ENCODE results near the gene C11orf65. TPM values are rescaled to one million over a fixed set of nuclear protein-coding genes. Genes with fewer than 3 reads are reported as not detected.

The C11orf65 gene
- total and polyA plus RNA-seq, 4 experiments from 2014 or later, result 0.30 to 1.0 (median 0.93) TPM; not detected in 1

DNA sequence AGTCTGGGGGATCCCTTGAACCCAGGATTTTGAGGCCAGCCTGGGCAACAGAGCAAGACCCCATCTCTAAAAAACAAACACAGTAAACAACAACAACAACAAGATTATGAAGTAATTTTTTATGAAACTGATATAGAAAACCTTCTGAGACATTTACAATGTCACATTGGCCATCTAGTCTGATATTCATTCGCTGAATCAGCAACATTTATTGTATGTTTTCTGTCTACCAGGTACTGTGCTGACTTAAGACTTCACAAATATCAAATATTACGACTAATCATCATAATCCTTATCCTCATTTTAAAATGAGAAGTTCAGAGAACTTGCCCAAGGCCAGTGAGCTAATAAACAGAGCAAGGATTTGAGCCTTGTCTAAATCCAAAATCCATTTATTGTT lies 123.6 kb downstream of the C11orf65 start:
- H3K36me3 Mint-ChIP-seq, result peaks cover 30 to 49% of the 10 kb centered on the region in 2 donors

DNA sequence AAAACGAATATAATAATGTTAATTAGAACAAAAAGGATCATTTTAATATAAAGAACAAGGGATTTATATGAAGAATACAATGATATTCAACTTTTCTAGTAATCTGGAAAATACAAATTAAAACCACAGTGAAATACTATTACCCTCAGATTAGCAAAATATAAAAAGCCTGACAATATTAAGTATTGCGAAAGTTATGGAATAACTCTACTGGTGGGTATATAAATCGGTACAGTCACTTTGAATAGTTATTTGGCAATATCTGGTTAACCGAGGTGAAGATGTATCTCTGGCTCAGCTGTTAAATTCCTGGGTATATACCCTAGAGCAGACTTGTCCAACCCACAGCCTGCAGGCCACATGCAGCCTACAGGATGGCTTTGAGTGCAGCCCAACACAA lies 125.7 kb downstream of the C11orf65 start:
- Histone ChIP-seq H3K27me3 (ENCODE audit: insufficient read depth, low read length) (no peaks in the 10 kb centered on the region), H3K4me3 (ENCODE audit: low read length in 2 of 2) (no peak overlapping the region), H3K27ac (ENCODE audit: low read depth, low read length) (no peak overlapping the region), H3K36me3 (ENCODE audit: insufficient read depth, low read length) (peaks cover 8% of the 10 kb centered on the region), H3K4me1 (ENCODE audit: insufficient read depth, low read length) (no peaks in the 10 kb centered on the region), H3K9me3 (ENCODE audit: control insufficient read depth in 1 of 2, low read length in 2 of 2) (no peaks in the 10 kb centered on the region)
- DNase-seq, result no peak
- H3K36me3 Mint-ChIP-seq, result peaks cover 28 to 51% of the 10 kb centered on the region in 2 donors
- no peak overlapping the region for H3K4me3 Mint-ChIP-seq
- H3K4me1 Mint-ChIP-seq, result peaks cover 5 to 15% (median 11%) of the 10 kb centered on the region in 4 donors
- H3K27me3 Mint-ChIP-seq, result no peaks in the 10 kb centered on the region
- ChIA-PET POLR2A (ENCODE audit: partially characterized antibody) (interaction anchor here (1.7 kb wide), 1 partner anchor 118 kb away, joined by 4 read pairs; the partner anchor contains the start of gene ATM), CTCF (ENCODE audit: partially characterized antibody) (interaction anchor here (1.3 kb wide), 1 partner anchor 13 kb away, joined by 5 read pairs; no protein-coding TSS in a partner anchor)
- no peaks in the 10 kb centered on the region for H3K9me3 Mint-ChIP-seq
- intact Hi-C loops (cut with micrococcal nuclease), result loop anchor here (5.0 kb wide), 1 partner anchor 306 kb away; no protein-coding TSS in a partner anchor
- no peak overlapping the region for H3K27ac Mint-ChIP-seq

More for the DNA sequence above, 123.6 kb downstream of the C11orf65 start:
- peak overlapping the region in 5 of 7 donors; percentile 11 to 70 (median 48) for H3K27ac Mint-ChIP-seq
- intact Hi-C loops (cut with micrococcal nuclease), result loop anchor here (5.0 kb wide), 1 partner anchor 304 kb away; no protein-coding TSS in a partner anchor
- no peak overlapping the region for H3K4me3 ChIP-seq (ENCODE audit: low read length in 2 of 2)
- no peak overlapping the region for H3K27ac ChIP-seq (ENCODE audit: low read depth, low read length)
- no peak overlapping the region for H3K4me3 Mint-ChIP-seq
- CTCF ChIA-PET (ENCODE audit: partially characterized antibody), result no interaction called here
- no peaks in the 10 kb centered on the region for H3K27me3 ChIP-seq (ENCODE audit: insufficient read depth, low read length)
- H3K4me1 Mint-ChIP-seq, result peaks cover 5 to 15% (median 10%) of the 10 kb centered on the region in 4 donors
- H3K9me3 ChIP-seq (ENCODE audit: control insufficient read depth in 1 of 2, low read length in 2 of 2), result no peaks in the 10 kb centered on the region
- POLR2A ChIA-PET (ENCODE audit: partially characterized antibody), result no interaction called here
- no peaks in the 10 kb centered on the region for H3K9me3 Mint-ChIP-seq
- H3K27me3 Mint-ChIP-seq, result no peaks in the 10 kb centered on the region
- H3K4me1 ChIP-seq (ENCODE audit: insufficient read depth, low read length), result no peaks in the 10 kb centered on the region
- peaks cover 16% of the 10 kb centered on the region for H3K36me3 ChIP-seq (ENCODE audit: insufficient read depth, low read length)
- DNase-seq, result no peak

DNA sequence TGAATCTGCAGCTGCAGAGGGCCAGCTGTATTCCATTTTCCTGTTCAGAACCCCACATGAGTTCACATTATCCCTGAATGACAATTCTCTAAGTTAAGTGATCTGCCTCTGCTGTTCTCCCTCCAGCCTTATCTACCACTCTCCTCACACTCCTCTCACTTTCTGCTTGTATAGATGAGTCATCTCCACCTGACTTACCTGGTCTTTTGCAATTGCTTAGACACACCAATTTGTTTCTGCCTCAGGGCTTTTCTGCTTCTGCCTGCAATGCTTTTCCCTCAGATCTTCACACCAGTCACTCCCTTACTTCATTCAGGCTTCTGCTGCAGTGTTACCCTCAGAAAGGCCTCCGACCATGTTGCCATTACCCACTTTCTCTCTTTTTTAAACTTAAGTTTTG lies 126.4 kb downstream of the C11orf65 start:
- Histone ChIP-seq H3K4me3 (ENCODE audit: low read length in 2 of 2) (no peak overlapping the region), H3K9me3 (ENCODE audit: control insufficient read depth in 1 of 2, low read length in 2 of 2) (no peaks in the 10 kb centered on the region), H3K4me1 (ENCODE audit: insufficient read depth, low read length) (no peaks in the 10 kb centered on the region), H3K36me3 (ENCODE audit: insufficient read depth, low read length) (peaks cover 9% of the 10 kb centered on the region), H3K27ac (ENCODE audit: low read depth, low read length) (no peak overlapping the region), H3K27me3 (ENCODE audit: insufficient read depth, low read length) (no peaks in the 10 kb centered on the region)
- POLR2A ChIA-PET (ENCODE audit: partially characterized antibody), result no interaction called here
- Mint-ChIP-seq H3K27ac (peak overlapping the region in 5 of 7 donors; percentile 7 to 59 (median 45)), H3K36me3 (peaks cover 26 to 50% of the 10 kb centered on the region in 2 donors), H3K4me3 (no peak overlapping the region), H3K27me3 (no peaks in the 10 kb centered on the region), H3K4me1 (peaks cover 5 to 15% (median 12%) of the 10 kb centered on the region in 4 donors), H3K9me3 (no peaks in the 10 kb centered on the region)
- CTCF ChIA-PET (ENCODE audit: partially characterized antibody), result no interaction called here
- DNase-seq, result no peak
- intact Hi-C loops (cut with micrococcal nuclease), result loop anchor here (5.0 kb wide), 1 partner anchor 306 kb away; no protein-coding TSS in a partner anchor

- Histone ChIP-seq H3K27me3 (ENCODE audit: insufficient read depth, low read length) (no peaks in the 10 kb centered on the region), H3K36me3 (ENCODE audit: insufficient read depth, low read length) (peaks cover 29% of the 10 kb centered on the region), H3K27ac (ENCODE audit: low read depth, low read length) (no peak overlapping the region), H3K4me1 (ENCODE audit: insufficient read depth, low read length) (no peaks in the 10 kb centered on the region), H3K4me3 (ENCODE audit: low read length in 2 of 2) (no peak overlapping the region), H3K9me3 (ENCODE audit: control insufficient read depth in 1 of 2, low read length in 2 of 2) (no peaks in the 10 kb centered on the region)
- intact Hi-C loops (cut with micrococcal nuclease), result no loop called here
- DNase-seq, result no peak
- Mint-ChIP-seq H3K4me1 (peaks cover 0 to 5% (median 2%) of the 10 kb centered on the region in 4 donors), H3K27ac (peak overlapping the region in 3 of 7 donors; percentile 17 to 37 (median 22)), H3K27me3 (no peaks in the 10 kb centered on the region), H3K4me3 (no peak overlapping the region), H3K36me3 (peaks cover 35 to 53% of the 10 kb centered on the region in 2 donors), H3K9me3 (no peaks in the 10 kb centered on the region)
- POLR2A ChIA-PET (ENCODE audit: partially characterized antibody), result interaction anchor here (0.6 to 1.1 kb wide), 2 partner anchors 47 to 118 kb away, joined by 3 to 4 read pairs; no protein-coding TSS in a partner anchor
- CTCF ChIA-PET (ENCODE audit: partially characterized antibody), result no interaction called here
Observed at GRCh38 chr11:108338750-108339149, 128.6 kb downstream of the C11orf65 start.

DNA sequence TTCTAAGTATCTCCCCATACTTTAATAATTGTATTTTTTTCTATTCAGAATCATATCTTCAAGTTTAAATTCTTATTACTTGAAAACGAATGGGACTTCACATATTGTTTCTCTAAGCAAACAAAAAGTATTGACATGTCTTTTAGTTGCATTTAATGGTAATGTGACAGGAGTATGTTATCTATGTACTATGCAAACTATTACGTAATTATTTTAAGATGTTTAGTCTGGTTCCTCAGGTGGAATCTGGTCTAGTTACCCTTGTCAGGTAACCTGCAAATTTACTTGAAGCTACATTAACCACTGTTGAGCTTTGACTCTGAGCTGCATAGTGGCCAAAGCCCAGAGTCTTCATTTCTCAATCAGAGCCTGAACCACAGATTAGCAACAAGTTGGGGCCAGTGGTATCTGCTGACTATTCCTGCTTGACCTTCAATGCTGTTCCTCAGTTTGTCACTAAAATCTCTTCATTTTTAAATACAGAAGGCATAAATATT lies 133.9 kb downstream of the C11orf65 start:
- intact Hi-C loops (cut with micrococcal nuclease), result no loop called here
- CTCF ChIA-PET (ENCODE audit: partially characterized antibody), result interaction anchor here (1.0 kb wide), 1 partner anchor 23 kb away, joined by 3 read pairs; no protein-coding TSS in a partner anchor
- H3K36me3 ChIP-seq (ENCODE audit: insufficient read depth, low read length), result peaks cover 64% of the 10 kb centered on the region
- no peak overlapping the region for H3K4me3 ChIP-seq (ENCODE audit: low read length in 2 of 2)
- POLR2A ChIA-PET (ENCODE audit: partially characterized antibody), result interaction anchor here (1.2 kb wide), 1 partner anchor 54 kb away, joined by 4 read pairs; no protein-coding TSS in a partner anchor
- Mint-ChIP-seq H3K27me3 (no peaks in the 10 kb centered on the region), H3K36me3 (peaks cover 65 to 83% of the 10 kb centered on the region in 2 donors), H3K4me3 (no peak overlapping the region), H3K27ac (no peak overlapping the region), H3K4me1 (peaks cover 0 to 4% (median 2%) of the 10 kb centered on the region in 4 donors), H3K9me3 (no peaks in the 10 kb centered on the region)
- no peak for DNase-seq
- H3K27ac ChIP-seq (ENCODE audit: low read depth, low read length), result no peak overlapping the region
- no peaks in the 10 kb centered on the region for H3K4me1 ChIP-seq (ENCODE audit: insufficient read depth, low read length)
- H3K9me3 ChIP-seq (ENCODE audit: control insufficient read depth in 1 of 2, low read length in 2 of 2), result no peaks in the 10 kb centered on the region
- H3K27me3 ChIP-seq (ENCODE audit: insufficient read depth, low read length), result no peaks in the 10 kb centered on the region

Other genes with a start within 250 kb of the C11orf65 start
- 10 to 100 TPM; 67.6 to 71.3 TPM for gene NPAT, start 244.9 kb downstream of the C11orf65 start, total RNA-seq
- gene NPAT, start 244.9 kb downstream of the C11orf65 start, polyA plus RNA-seq, result 10 to 100 TPM; 24.8 to 34.0 TPM
- 100 to 1,000 TPM; 525 to 555 TPM for gene ATM, start 244.5 kb downstream of the C11orf65 start, total RNA-seq
- 10 to 100 TPM; 48.6 to 59.0 TPM for gene ATM, start 244.5 kb downstream of the C11orf65 start, polyA plus RNA-seq
- 1 to 10 TPM; 7.2 to 7.6 TPM for gene POGLUT3, start 30.9 kb upstream of the C11orf65 start, total RNA-seq
- 10 to 100 TPM; 11.0 to 12.3 TPM for gene POGLUT3, start 30.9 kb upstream of the C11orf65 start, polyA plus RNA-seq
- gene EXPH5, start 126.2 kb upstream of the C11orf65 start, total RNA-seq, result 1 to 10 TPM; 2.6 to 4.0 TPM
- gene EXPH5, start 126.2 kb upstream of the C11orf65 start, polyA plus RNA-seq, result under 1 TPM; 0.39 to 0.86 TPM
- 10 to 100 TPM; 17.4 to 18.2 TPM for gene DDX10, start 197.5 kb upstream of the C11orf65 start, total RNA-seq
- 10 to 100 TPM; 15.7 to 16.1 TPM for gene DDX10, start 197.5 kb upstream of the C11orf65 start, polyA plus RNA-seq

Measured in CD4-positive, alpha-beta memory T cell (primary cell).